Hepatocyte (in vitro differentiated cells): ENCODE measurements around the gene PDCD4.

ENCODE experiments used
- EZH2 ChIP-seq: fragments of 200-600 bp; sonication (generic); IDR thresholded peaks from 2 replicates; pipeline ENCODE4 v1.6.1; 2016; ENCODE audit warnings: antibody characterized with exemption, mild to moderate bottlenecking, borderline replicate concordance
- TF ChIP-seq, protein P1 (sequence below): fragments of 200-600 bp; sonication (generic); IDR thresholded peaks from 2 replicates; pipeline ENCODE4 v1.5.1; 2016; ENCODE audit warnings: antibody characterized with exemption, mild to moderate bottlenecking; ENCODE audit not compliant: poor library complexity

- TF ChIP-seq, protein P1, sequence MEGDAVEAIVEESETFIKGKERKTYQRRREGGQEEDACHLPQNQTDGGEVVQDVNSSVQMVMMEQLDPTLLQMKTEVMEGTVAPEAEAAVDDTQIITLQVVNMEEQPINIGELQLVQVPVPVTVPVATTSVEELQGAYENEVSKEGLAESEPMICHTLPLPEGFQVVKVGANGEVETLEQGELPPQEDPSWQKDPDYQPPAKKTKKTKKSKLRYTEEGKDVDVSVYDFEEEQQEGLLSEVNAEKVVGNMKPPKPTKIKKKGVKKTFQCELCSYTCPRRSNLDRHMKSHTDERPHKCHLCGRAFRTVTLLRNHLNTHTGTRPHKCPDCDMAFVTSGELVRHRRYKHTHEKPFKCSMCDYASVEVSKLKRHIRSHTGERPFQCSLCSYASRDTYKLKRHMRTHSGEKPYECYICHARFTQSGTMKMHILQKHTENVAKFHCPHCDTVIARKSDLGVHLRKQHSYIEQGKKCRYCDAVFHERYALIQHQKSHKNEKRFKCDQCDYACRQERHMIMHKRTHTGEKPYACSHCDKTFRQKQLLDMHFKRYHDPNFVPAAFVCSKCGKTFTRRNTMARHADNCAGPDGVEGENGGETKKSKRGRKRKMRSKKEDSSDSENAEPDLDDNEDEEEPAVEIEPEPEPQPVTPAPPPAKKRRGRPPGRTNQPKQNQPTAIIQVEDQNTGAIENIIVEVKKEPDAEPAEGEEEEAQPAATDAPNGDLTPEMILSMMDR: no peak
- TF ChIP-seq EZH2: no peak
Observed at GRCh38 chr10:110881905-110882304, 10.2 kb downstream of the PDCD4 start.
